Aorta (tissue), 5 donors: ENCODE measurements around the gene TRIM54. TPM values are rescaled to one million over a fixed set of nuclear protein-coding genes. Genes with fewer than 3 reads are reported as not detected.
A peak's percentile ranks its signal among the peaks of the same experiment; 100 is the strongest.

Experiments
- ATAC-seq: fragments of 200-7000 bp; cut with Tn5 transposase; one replicate; pipeline ENCODE4 v1.9.1; 2022; ENCODE audit warnings: moderate library complexity; ENCODE audit not compliant: low FRiP score
- DNase-seq, 2 donors: peaks; one replicate each; pipeline ENCODE4 v3.0.0-alpha.2; 2020
- H3K27ac ChIP-seq, 2 donors: one replicate each; pipeline ENCODE4 v1.5.1; 2013; ENCODE audit warnings: low read length in 2 of 2, mild to moderate bottlenecking in 2 of 2, moderate library complexity in 2 of 2, control low read depth in 1 of 2, inconsistent platforms in 1 of 2, low read depth in 1 of 2
- H3K27me3 ChIP-seq, 2 donors: one replicate each; pipeline ENCODE4 v1.6.1; 2013; ENCODE audit warnings: control low read depth in 1 of 2, low read length in 1 of 2, mild to moderate bottlenecking in 1 of 2, moderate library complexity in 1 of 2; ENCODE audit not compliant: insufficient read depth in 2 of 2, control insufficient read depth in 1 of 2
- H3K36me3 ChIP-seq, 2 donors: one replicate each; pipeline ENCODE4 v1.6.1; 2013; ENCODE audit warnings: control low read depth in 1 of 2, low read length in 1 of 2, mild to moderate bottlenecking in 1 of 2; ENCODE audit not compliant: insufficient read depth in 2 of 2, control insufficient read depth in 1 of 2
- H3K4me1 ChIP-seq, 2 donors: one replicate each; pipeline ENCODE4 v1.6.1; 2013; ENCODE audit warnings: low read length in 2 of 2, control low read depth in 1 of 2, mild to moderate bottlenecking in 1 of 2, moderate library complexity in 1 of 2; ENCODE audit not compliant: insufficient read depth in 2 of 2, control insufficient read depth in 1 of 2
- H3K4me3 ChIP-seq, 2 donors: one replicate each; pipeline ENCODE4 v1.5.1; 2013; ENCODE audit warnings: low read length in 2 of 2, control low read depth in 1 of 2, mild to moderate bottlenecking in 1 of 2
- H3K9me3 ChIP-seq: one replicate; pipeline ENCODE4 v1.6.1; 2013; ENCODE audit warnings: mild to moderate bottlenecking, low read length; ENCODE audit not compliant: control insufficient read depth
- WGBS, 2 donors: extraction: QIAGEN DNeasy Blood & Tissue Kit; methylation state at CpG; one replicate each; pipeline ENCODE4 v1.1.7; 2013; 5-methylcytosine and 5-hydroxymethylcytosine counted together
- intact Hi-C, 2 donors: fragments of 100-400 bp; cut with DNase I; formaldehyde crosslinking; loops; one replicate each; pipeline versions ENCODE4 v1.14.2 to v1.15.0; 2022
- polyA plus RNA-seq, 2 donors: library from polyadenylated mRNA; stranded (reverse); fragments of 200-250 nt; gene quantifications; one replicate each; pipeline ENCODE4 v1.2.3, GENCODE V29; 2013
- total RNA-seq, 2 donors: library from RNA; stranded (reverse); fragmentation: NEBNext Ultra II Directional; extraction: Animal tissue kit (Norgen Biotek cat#: 25700); gene quantifications; one replicate each; pipeline ENCODE4 v1.2.1, GENCODE V29; 2021
- donor health status: healthy with polysubstance abuse.
- donor health status: Bipolar disorder and iron deficiency.
- donor health status: DM: no; HTN: no; CAD: no.
- donor health status: DM: no; HTN: no; CAD: no.
- donor health status: DM: yes; HTN: yes; CAD: no.

Gene TRIM54
- total and polyA plus RNA-seq, 4 donors: 0.18 to 5.0 (median 0.88) TPM

DNA sequence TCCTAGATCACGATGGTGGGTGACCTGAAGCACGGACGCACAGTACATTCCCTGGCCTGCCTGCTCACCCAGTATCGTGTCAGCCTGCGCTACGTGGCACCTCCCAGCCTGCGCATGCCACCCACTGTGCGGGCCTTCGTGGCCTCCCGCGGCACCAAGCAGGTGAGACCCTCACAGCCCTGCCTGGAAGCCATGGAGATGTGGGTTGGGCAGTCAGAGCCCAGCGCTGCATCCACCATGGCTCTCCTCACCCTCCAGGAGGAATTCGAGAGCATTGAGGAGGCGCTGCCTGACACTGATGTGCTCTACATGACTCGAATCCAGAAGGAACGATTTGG is 39.6 kb upstream of the TRIM54 start:
- ATAC-seq (no peak), DNase-seq (no peak)
- H3K4me3 ChIP-seq: no peak overlapping the region
- H3K27me3 ChIP-seq: no peaks in the 10 kb centered on the region
- 97% methylated on average over 16 of the region's 16 CpGs for WGBS, 2 donors
- H3K4me1 ChIP-seq: no peaks in the 10 kb centered on the region
- no peaks in the 10 kb centered on the region for H3K9me3 ChIP-seq
- H3K27ac ChIP-seq: no peak overlapping the region
- peaks cover 0 to 13% of the 10 kb centered on the region in 2 donors for H3K36me3 ChIP-seq
- intact Hi-C loops: no loop called here

- no peak overlapping the region for H3K27ac ChIP-seq
- no peaks in the 10 kb centered on the region for H3K27me3 ChIP-seq
- H3K9me3 ChIP-seq: no peaks in the 10 kb centered on the region
- ATAC-seq (no peak), DNase-seq (peak in 1 of 2 donors; percentile 31)
- 87 to 88% methylated on average over 19 of the region's 19 CpGs for WGBS, 2 donors
- no peak overlapping the region for H3K4me3 ChIP-seq
- peaks cover 0 to 10% of the 10 kb centered on the region in 2 donors for H3K36me3 ChIP-seq
- no peaks in the 10 kb centered on the region for H3K4me1 ChIP-seq
- intact Hi-C loops: no loop called here
These were observed 38.7 kb upstream of the TRIM54 start for GRCh38 chr2:27243391-27244130.

DNA sequence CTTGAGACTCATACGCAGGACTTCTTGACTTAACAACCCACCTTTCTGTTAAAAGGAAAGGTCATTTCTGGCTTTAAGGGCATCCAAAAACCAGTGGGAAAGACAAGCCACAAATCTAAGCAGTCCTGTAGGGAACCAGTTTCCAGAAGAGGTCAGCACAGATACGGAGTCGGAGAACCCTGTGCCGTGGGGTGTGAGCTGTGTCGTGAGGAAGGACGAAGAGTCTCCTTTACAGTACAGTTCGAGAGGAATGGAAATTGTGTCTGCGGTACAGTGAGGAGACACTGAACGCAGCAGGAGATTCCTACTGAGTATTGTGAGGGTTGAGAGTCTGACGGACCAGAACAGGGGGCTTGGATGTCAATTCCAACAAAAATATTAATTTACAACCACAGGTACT is 37.1 kb upstream of the TRIM54 start:
- H3K27ac ChIP-seq: no peak overlapping the region
- no peak overlapping the region for H3K4me3 ChIP-seq
- ATAC-seq: no peak
- no peak for DNase-seq
- no peaks in the 10 kb centered on the region for H3K27me3 ChIP-seq
- H3K4me1 ChIP-seq: peaks cover 0 to 3% of the 10 kb centered on the region in 2 donors
- H3K9me3 ChIP-seq: no peaks in the 10 kb centered on the region
- WGBS, 2 donors: 74 to 76% methylated on average over 10 of the region's 10 CpGs
- intact Hi-C loops: no loop called here
- peaks cover 0 to 8% of the 10 kb centered on the region in 2 donors for H3K36me3 ChIP-seq

DNA sequence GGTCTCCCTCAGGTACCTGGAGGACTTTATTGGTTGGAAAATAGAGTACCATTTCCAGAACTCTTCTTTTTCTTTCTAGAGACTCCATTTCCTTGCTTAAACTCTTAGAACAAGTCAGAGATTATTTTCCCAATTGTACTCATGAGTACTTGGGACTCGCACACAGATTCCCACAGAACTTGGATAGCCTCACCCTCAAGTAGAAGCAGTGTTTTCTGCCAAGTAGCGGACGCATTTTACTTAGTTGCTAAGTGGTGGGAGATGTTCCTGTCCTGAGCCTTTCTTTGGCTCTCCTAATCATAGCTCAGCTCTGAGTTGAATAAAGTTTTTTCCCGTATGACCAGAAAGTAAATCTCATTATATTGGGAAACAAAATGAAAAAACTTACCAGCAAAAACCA is 36.6 kb upstream of the TRIM54 start:
- ATAC-seq (no peak), DNase-seq (peak in 1 of 2 donors; percentile 5)
- peaks cover 0 to 3% of the 10 kb centered on the region in 2 donors for H3K4me1 ChIP-seq
- no peak overlapping the region for H3K4me3 ChIP-seq
- H3K27me3 ChIP-seq: no peaks in the 10 kb centered on the region
- intact Hi-C loops: no loop called here
- 26 to 38% methylated on average over 4 of the region's 4 CpGs for WGBS, 2 donors
- H3K9me3 ChIP-seq: no peaks in the 10 kb centered on the region
- H3K27ac ChIP-seq: no peak overlapping the region
- H3K36me3 ChIP-seq: peaks cover 0 to 5% of the 10 kb centered on the region in 2 donors

GRCh38 chr2:27247893-27248292 is 34.3 kb upstream of the TRIM54 start:
- WGBS, 2 donors: 74 to 87% methylated on average over 4 of the region's 4 CpGs
- Histone ChIP-seq H3K9me3 (no peaks in the 10 kb centered on the region), H3K36me3 (peaks cover 0 to under 1% of the 10 kb centered on the region in 2 donors), H3K4me1 (peaks cover 0 to 3% of the 10 kb centered on the region in 2 donors), H3K27ac (no peak overlapping the region), H3K27me3 (no peaks in the 10 kb centered on the region), H3K4me3 (no peak overlapping the region)
- ATAC-seq (no peak), DNase-seq (no peak)
- intact Hi-C loops: no loop called here

GRCh38 chr2:27249159-27249890 is 32.9 kb upstream of the TRIM54 start:
- no peak overlapping the region for H3K27ac ChIP-seq
- H3K4me1 ChIP-seq: peaks cover 0 to 3% of the 10 kb centered on the region in 2 donors
- no peaks in the 10 kb centered on the region for H3K36me3 ChIP-seq
- no peaks in the 10 kb centered on the region for H3K27me3 ChIP-seq
- intact Hi-C loops: no loop called here
- H3K9me3 ChIP-seq: no peaks in the 10 kb centered on the region
- ATAC-seq (no peak), DNase-seq (no peak)
- WGBS, 2 donors: 4 to 6% methylated on average over 12 of the region's 12 CpGs
- no peak overlapping the region for H3K4me3 ChIP-seq

GRCh38 chr2:27249891-27250651 is 32.2 kb upstream of the TRIM54 start:
- 45 to 50% methylated on average over 21 to 22 of the region's 22 CpGs for WGBS, 2 donors
- Histone ChIP-seq H3K27ac (no peak overlapping the region), H3K9me3 (no peaks in the 10 kb centered on the region), H3K36me3 (no peaks in the 10 kb centered on the region), H3K4me3 (no peak overlapping the region), H3K27me3 (no peaks in the 10 kb centered on the region), H3K4me1 (peaks cover 0 to 3% of the 10 kb centered on the region in 2 donors)
- intact Hi-C loops: no loop called here
- ATAC-seq: peak; percentile 4
- DNase-seq: peak in 1 of 2 donors; percentile 56

DNA sequence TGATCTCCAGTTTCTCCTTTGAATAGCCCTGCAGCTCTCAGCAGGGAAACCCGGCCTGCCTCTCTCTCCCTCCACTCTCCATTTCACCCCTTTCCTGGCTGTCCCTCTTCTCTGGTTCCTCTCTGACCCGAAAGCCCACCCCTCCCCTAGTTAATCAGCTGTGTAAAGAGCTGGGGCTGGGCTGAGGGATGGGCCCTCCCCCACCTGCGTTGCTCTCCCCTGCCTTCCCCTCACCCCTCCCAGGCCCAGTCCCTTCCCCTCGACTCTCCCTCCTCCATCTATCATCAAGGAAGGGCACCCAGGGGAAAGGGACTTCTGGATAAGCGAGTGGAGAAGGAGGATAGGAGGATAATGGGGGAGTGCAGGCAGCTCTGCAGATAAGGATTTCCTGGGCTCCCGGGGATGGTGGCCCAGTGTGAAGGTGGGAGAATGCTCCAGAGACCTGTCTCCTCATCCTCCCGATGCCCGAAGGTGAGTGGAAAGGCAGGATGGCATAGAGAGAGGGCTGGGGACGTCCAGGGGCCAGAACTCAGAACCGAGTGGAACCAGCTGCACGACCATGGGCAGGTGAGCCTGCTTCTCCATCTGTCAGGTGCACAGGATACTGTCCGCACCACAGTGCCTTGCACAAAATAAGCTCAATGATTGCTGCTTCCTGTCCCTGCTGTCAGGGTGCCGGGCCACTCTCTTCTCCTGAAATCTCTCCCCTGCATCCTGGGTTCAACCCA is 31.4 kb upstream of the TRIM54 start:
- Histone ChIP-seq H3K9me3 (no peaks in the 10 kb centered on the region), H3K36me3 (no peaks in the 10 kb centered on the region), H3K4me3 (no peak overlapping the region), H3K4me1 (peaks cover 0 to 3% of the 10 kb centered on the region in 2 donors), H3K27me3 (no peaks in the 10 kb centered on the region), H3K27ac (no peak overlapping the region)
- 77 to 80% methylated on average over 13 of the region's 13 CpGs for WGBS, 2 donors
- ATAC-seq (no peak), DNase-seq (peak in 1 of 2 donors; percentile 6)
- intact Hi-C loops: no loop called here
